SK-N-SH (cell line): Measurements from ENCODE around the gene MYRF.

ENCODE experiments used
- CTCF ChIP-seq: fragments of 200-600 bp; sonication (generic); IDR thresholded peaks from 2 replicates; pipeline ENCODE4 v1.6.1; 2017; ENCODE audit warnings: antibody characterized with exemption, mild to moderate bottlenecking, moderate library complexity
- EP300 ChIP-seq, 2 experiments: IDR thresholded peaks; 2 replicates each; pipeline versions ENCODE4 v1.4.0 to v1.6.1; 2012; ENCODE audit warnings: borderline replicate concordance in 1 of 2, low read depth in 1 of 2, low read length in 1 of 2
- FOXM1 ChIP-seq: IDR thresholded peaks from 2 replicates; pipeline ENCODE4 v1.4.0; 2012; ENCODE audit warnings: low read depth, mild to moderate bottlenecking
- JUND ChIP-seq: IDR thresholded peaks from 2 replicates; pipeline ENCODE4 v1.4.0; 2012
- MAX ChIP-seq: IDR thresholded peaks from 2 replicates; pipeline ENCODE4 v1.4.0; 2012; ENCODE audit warnings: low read depth
- NRF1 ChIP-seq: IDR thresholded peaks from 2 replicates; pipeline ENCODE4 v1.6.1; 2012; ENCODE audit warnings: low read depth, mild to moderate bottlenecking, low read length
- POLR2AphosphoS5 ChIP-seq: IDR thresholded peaks from 2 replicates; pipeline ENCODE4 v1.6.1; 2012; ENCODE audit warnings: low read depth, low read length
- USF1 ChIP-seq: IDR thresholded peaks from 2 replicates; pipeline ENCODE4 v1.4.0; 2012; ENCODE audit warnings: low read depth, borderline replicate concordance

- no peak for TF ChIP-seq USF1
- TF ChIP-seq CTCF: no peak
- no peak for TF ChIP-seq MAX
- no peak for TF ChIP-seq EP300 (IDR thresholded peaks at IDR 0.05; ENCODE audit: borderline replicate concordance in 1 of 2, low read depth in 1 of 2, low read length in 1 of 2)
- no peak for TF ChIP-seq POLR2AphosphoS5
- no peak for TF ChIP-seq JUND
- no peak for TF ChIP-seq FOXM1
- TF ChIP-seq NRF1: no peak
Measured at GRCh38 chr11:61727401-61727811, 25.0 kb upstream of the MYRF start.
